Activated CD8-positive, alpha-beta memory T cell treated with anti-CD3 and anti-CD28 coated beads, Interleukin-2, amount 50 U/mL, for 24 hours (primary cell): ENCODE results near the gene OR52K2.
"Not testable (repeated sequence)": the region's sequence is repeated elsewhere in the genome, so short reads cannot be mapped to it uniquely, and the experiment has no call there.

Source experiments
- DNase-seq: peaks from one replicate; pipeline ENCODE4 v3.0.0-alpha.2; 2020; ENCODE audit errors: extremely low read depth

OR52K2 gene

GRCh38 chr11:4448995-4449394, at the start of gene OR52K2:
Gene OR52K2 (plus strand): TSS chr11:4449295. CDS start chr11:4449340, 45 bp downstream.
- no peak for DNase-seq

GRCh38 chr11:4406206-4406605, 42.9 kb upstream of the OR52K2 start:
- not testable (repeated sequence) for DNase-seq

DNA sequence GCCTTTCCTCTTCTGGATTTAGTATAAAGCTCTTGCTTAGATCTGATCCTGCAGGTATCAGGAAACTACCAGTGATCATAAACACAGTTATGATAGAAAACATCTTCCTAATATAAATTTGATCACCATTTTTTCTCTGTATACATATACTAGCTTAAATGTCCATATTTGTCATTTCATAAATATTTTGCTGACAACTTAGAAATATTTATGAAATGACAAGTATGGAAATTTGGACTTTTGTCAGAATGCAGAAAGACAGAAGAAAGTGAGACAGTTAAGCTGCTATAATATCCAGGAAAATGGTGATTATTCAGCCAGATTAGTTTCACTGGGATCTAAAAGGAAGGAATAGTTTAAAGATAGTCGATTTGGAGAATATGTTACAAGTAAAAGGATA, 32.8 kb upstream of the OR52K2 start:
- no peak for DNase-seq

DNA sequence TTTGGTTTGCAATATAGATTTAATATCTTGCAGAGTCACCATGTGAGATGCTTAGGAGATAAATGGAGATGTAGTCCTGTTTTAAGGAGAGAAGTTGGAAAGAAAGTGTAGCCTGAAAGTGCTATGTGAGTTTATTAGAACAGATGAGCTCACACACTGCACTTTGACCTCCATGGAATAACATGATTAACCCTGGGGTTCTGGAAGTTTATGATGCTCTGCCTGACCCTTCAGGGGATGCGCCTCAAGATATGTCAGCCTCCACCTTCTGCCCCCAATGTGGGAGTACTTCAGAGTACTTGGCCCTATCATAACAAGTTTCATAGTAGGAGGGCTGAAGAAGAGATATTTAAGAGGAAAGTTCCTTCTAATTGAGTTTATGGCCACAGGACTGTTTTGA, 32.3 kb upstream of the OR52K2 start:
- no peak for DNase-seq

GRCh38 chr11:4418403-4418802, 30.7 kb upstream of the OR52K2 start:
- DNase-seq: no peak

DNA sequence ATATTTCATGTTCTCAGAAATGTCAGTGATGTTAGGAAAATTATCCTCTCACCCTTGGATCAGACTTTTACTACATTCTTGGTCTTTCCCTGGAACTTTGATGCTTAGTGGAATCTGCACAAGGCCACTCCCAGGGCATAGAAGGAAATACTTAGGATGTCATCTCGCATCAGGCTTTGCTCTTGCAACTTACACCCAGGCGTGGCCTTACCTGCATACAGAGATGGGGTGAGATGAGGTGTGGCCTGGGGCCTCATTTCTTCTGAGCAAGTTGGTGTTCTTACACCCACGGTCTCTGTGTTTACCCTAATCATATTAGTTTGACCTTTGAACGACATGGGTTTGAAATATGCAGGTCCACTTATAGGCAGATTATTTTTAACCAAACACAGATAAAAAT, 19.0 kb upstream of the OR52K2 start:
- DNase-seq: no peak

- no peak for DNase-seq
These were observed 15.2 kb upstream of the OR52K2 start for GRCh38 chr11:4433856-4434255.

- DNase-seq: no peak
These were observed 12.7 kb upstream of the OR52K2 start for GRCh38 chr11:4436411-4436810.

DNA sequence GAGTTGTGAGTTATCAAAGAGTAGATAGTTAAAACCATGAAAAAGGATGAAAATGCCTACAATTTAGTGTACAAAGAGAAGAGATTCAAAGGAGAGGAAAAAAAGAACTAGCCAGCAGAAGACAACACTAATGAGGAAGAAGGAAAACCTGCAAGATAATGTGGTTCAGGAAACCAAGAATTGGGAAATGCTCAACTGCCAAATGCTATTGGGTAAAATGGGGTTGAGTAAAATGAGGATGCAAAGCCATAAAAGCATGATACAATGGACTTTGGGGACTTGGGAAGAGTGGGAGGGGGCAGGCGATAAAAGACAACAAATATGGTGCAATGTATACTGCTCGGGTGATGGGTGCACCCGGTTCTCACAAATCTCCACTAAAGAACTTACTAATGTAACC, 7.6 kb upstream of the OR52K2 start:
- no peak for DNase-seq

DNA sequence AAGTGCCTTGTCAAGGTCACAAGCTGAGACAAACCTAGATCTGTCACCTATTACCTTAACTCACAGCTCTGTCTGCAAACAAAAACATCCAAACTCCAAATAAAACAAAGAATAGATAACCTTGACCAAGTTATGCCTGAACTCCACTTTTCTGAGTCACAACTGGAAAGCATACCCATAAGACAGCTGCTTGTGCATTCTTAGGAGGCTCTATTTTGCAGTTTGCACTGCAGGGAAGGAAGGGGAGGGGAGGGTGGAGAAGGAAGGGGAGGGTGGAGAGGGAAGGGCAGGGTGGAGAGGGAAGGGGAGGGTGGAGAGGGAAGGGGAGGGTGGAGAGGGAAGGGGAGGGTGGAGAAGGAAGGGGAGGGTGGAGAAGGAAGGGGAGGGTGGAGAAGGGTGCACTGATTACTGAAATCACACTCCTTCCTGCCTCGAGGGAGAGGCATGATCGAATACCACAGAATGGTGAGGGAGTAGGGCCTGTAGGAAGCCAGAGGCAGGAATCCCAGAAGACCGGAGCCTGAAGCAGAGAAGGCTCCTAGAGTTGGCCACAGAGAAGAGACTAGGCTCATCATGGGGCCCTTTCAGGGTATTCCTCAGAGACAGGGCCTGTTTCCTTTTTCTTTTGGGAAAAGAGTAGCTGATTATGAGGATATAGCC, 5.7 kb upstream of the OR52K2 start:
- no peak for DNase-seq

- DNase-seq: no peak
These were observed 4.0 kb downstream of the OR52K2 start for GRCh38 chr11:4453118-4453517.

DNA sequence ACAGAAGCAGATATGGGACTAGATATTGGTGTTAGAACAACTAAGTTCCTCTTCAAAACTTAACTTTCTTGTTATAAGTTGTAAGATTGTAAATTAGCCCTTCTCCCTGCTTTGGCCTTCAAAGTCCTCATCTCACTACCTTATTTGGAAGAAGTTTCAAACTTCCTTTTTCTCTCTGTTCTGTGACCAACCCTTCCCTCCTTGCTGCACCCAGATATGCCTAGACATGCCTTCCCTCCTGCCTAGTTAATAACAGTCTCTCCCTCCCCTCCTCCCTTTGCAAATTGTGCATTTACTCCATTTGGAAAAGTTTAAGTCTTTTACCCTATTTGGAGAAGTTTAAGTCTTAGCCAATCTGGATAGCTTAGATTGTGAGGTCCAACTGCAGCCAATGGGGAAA, 4.9 kb downstream of the OR52K2 start:
- no peak for DNase-seq

GRCh38 chr11:4455419-4455818, 6.3 kb downstream of the OR52K2 start:
- DNase-seq: no peak

DNA sequence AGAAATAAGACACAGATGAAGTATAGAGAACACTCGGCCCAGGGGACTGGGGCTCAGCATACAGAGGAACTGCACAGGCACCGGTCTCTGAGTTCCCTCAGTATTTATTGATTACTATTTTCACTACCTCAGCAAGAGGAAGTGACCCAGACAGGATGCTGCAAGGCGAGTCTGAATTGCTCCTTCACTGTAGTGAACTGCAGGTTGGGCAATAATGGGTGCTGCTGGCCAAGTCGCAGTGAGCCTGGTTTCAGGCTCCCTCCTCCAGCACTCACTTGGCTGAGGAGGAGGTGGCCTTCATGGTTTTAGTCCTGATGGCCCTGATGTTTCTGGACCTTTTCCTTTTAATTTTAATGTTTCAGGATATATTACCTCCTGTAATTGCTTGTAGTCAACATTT, 10.4 kb downstream of the OR52K2 start:
- no peak for DNase-seq

DNA sequence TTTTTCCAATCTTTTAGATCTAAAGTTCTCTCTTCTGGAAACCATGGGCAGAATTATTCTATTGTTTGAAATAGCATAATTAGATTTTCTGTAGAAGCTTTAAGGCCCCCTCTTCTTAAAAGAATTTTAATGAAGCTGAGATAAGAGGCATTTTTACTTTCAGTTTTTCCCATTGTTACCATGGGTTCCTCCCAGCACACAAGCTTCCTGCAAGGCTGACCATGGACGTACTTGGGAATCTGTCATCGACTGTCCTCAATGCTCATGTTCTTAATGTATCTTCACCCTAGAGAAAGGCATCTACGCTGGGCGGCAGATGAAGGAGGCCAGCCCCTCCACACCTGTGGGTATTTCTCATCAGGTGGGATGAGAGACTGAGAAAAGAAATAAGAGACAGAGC, 11.1 kb downstream of the OR52K2 start:
- no peak for DNase-seq

DNA sequence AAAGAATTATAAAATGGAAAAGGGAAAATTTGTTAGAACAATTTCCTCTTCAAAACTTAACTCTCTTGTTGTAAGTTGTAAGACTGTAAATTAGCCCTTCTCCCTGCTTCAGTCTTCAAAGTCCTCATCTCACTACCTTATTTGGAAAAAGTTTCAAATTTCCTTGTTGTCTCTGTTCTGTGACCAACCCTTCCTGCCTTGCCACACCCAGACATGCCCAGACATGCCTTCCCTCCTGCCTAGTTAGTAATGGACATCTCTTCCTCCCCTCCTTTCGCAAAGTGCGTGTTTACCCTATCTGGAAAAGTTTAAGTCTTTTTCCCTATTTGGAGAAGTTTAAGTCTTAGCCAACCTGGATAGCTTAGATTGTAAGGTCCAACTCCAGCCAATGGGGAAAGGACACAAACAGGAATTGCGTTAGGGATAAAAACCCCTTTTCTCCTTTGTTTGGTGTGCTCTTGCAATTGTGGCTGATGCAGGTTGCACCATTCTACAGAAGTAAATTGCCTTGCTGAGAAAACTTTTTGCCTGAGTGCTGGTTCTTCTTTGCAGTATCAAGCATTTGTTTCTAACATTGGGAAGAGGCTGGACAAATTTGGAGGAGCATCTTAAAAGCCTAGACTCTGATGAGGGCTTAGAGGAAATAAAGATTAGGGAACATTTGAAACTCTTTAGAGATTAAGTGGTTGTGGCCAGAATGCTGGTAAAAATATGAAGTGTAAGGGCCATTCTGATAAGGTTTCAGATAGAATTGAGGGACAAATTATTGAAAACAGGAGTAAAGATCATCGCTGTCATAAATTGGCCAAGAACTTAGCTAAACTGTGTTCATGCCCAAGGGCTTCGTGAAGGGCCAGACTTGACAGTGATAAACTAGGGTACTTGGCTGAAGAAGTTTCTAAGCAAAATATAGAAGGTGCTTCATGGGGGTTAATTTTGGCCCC, 15.4 kb downstream of the OR52K2 start:
- no peak for DNase-seq

DNA sequence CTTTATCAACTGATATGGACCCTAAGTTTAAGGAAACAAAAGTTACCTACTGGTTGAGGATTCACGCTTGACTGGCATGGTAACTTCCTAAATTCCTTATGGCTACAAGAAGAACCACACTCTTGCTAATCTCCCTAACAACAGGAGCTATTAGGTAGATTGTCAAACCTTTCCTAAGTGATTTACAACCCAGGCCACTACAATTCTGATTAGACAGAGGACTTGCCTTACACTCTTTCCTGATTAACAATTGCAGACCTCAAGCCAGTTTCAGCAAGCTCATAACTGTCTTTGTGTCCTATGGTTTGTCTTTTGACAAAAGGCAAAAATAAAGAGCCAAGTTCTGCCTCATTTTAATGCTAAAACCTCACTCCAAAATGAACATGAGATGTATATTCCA, 16.3 kb downstream of the OR52K2 start:
- DNase-seq: no peak

DNA sequence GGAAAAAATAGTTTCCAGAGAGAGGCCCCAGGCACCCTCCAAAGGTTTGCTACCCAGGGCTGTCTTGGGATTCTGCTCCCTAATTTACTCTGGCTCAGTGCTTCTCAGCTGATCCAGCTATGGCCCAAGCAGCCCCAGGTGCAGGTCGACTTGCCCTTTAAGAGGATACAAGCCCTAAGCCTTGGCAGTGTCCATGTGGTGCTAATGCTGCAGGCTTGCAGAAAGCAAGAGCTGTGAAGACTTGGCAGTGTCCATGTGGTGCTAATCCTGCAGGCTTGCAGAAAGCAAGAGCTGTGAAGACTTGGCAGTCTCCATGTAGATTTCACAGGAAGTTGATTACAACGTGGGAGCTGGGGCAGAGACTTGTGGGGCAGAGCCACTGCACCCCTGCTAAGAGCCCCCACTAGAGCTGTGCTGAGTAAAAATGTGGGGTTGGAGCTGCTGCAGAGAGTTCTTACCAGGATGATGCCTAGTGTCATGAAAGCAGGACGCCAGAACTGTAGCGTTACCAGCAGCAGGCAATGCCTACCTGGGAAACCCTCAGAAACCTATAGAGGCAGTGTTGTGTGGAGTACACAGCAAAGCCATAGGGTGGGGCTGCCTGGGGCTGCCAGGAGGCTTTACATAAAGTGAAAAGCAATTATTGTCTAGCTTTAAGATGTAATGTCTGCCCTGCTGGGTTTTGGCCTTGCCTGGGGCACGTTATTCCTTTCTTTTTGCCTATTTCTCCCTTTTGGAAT, 17.2 kb downstream of the OR52K2 start:
- no peak for DNase-seq

GRCh38 chr11:4466871-4467442, 17.9 kb downstream of the OR52K2 start:
- no peak for DNase-seq

- DNase-seq: no peak
These were observed 18.9 kb downstream of the OR52K2 start for GRCh38 chr11:4467811-4468606.

DNA sequence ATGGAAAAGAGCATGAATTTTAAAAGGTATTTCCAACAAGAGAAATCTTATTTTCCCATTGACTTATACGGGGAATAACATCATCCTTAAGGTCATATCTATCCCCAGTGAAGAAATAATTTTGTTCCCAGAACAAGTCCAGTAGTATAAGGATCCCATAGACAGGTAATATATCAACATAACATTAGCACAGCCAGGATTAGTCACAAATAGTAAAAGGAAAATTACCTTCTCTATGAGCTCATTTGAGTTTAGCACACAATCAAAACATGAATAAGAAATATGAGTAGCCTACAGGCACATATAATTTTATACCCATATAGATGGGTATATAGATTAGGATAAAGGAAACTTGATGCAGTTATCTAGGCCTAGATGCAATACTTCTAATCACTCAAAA, 30.5 kb downstream of the OR52K2 start:
- no peak for DNase-seq
